ENCODE measurements around the gene C16orf95. TPM values are rescaled to one million over a fixed set of nuclear protein-coding genes. Genes with fewer than 3 reads are reported as not detected.

Gene C16orf95, protein sequence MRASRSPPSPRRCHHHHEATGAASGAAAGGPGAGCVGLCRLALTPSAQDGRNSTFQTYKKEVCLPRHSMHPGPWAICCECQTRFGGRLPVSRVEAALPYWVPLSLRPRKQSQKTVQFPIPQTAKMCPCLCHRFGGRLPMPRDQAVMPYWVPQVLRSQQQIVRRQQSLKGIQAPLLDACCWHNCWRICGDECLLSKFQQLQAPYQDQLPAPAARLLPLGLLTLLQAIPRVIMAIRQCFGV
- total RNA-seq: 10 to 100 TPM; 11.5 to 13.6 TPM

DNA sequence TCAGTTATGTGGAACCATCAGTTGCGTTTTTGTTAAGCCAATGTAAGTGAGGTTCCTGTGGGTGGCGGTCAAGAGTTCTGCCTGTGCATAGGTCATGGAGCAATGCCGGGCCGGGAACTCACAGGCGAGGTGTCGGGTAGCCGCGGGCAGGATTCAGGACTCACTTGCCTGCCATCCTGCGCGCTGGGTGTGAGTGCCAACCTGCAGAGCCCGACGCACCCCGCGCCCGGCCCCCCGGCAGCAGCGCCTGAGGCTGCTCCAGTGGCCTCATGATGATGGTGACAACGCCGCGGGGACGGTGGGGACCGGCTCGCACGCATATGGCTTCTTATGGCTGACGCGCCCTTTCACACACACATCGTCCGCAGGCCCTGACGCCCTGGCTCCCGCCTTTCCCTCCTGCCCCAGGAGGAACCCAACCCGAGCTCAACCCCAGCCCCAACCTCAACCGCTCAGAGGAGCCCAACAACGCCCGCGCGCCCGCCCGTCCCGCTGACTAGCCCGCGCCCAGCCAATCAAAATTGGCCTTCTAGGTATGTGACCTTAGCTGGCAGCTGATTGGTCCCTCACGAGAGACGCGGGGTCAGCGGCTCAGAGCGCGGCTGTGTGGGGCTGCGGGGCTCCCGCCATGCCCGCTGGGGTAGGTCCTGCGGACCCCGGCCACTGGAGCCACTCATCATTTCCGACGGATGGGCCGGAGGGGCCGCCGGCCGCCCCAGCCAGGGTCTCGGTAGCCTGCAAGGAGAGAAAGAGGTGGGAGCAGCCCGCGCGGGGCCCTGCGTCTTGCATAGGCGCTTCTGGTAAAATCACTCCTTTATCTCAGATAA lies at the start of gene C16orf95:
TSS of gene C16orf95 (minus strand) at position 470 of the 827 bp plus-strand sequence. CDS start at position 320, 150 bp downstream.
- Mint-ChIP-seq H3K4me3 (peak within 1 kb of the TSS; percentile 91), H3K27me3 (no peaks in the 10 kb centered on the region), H3K4me1 (ENCODE audit: low read depth) (peaks cover 13% of the 10 kb centered on the region), H3K27ac (peak within 1 kb of the TSS; percentile 95), H3K36me3 (ENCODE audit: low read depth) (peaks cover 15% of the 10 kb centered on the region), H3K9me3 (no peaks in the 10 kb centered on the region)
- CTCF ChIA-PET: interaction anchor here (0.8 to 2.7 kb wide), 9 partner anchors 9 to 319 kb away, joined by 3 to 14 read pairs (median 5); partner anchors contain the start of gene FBXO31
- POLR2A ChIA-PET: interaction anchor here (0.7 to 4.8 kb wide), 9 partner anchors 9 to 180 kb away, joined by 3 to 32 read pairs (median 3); partner anchors contain the start of genes FBXO31 and MAP1LC3B
- DNase-seq (peak; percentile 97), ATAC-seq (peak; percentile 91)
- intact Hi-C loops (cut with micrococcal nuclease): loop anchor here (5.0 kb wide), 1 partner anchor 75 kb away; the partner anchor contains the start of gene MAP1LC3B
- TF ChIP-seq, protein P1, sequence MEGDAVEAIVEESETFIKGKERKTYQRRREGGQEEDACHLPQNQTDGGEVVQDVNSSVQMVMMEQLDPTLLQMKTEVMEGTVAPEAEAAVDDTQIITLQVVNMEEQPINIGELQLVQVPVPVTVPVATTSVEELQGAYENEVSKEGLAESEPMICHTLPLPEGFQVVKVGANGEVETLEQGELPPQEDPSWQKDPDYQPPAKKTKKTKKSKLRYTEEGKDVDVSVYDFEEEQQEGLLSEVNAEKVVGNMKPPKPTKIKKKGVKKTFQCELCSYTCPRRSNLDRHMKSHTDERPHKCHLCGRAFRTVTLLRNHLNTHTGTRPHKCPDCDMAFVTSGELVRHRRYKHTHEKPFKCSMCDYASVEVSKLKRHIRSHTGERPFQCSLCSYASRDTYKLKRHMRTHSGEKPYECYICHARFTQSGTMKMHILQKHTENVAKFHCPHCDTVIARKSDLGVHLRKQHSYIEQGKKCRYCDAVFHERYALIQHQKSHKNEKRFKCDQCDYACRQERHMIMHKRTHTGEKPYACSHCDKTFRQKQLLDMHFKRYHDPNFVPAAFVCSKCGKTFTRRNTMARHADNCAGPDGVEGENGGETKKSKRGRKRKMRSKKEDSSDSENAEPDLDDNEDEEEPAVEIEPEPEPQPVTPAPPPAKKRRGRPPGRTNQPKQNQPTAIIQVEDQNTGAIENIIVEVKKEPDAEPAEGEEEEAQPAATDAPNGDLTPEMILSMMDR (IDR thresholded peaks at IDR 0.05): peak; percentile 71

DNA sequence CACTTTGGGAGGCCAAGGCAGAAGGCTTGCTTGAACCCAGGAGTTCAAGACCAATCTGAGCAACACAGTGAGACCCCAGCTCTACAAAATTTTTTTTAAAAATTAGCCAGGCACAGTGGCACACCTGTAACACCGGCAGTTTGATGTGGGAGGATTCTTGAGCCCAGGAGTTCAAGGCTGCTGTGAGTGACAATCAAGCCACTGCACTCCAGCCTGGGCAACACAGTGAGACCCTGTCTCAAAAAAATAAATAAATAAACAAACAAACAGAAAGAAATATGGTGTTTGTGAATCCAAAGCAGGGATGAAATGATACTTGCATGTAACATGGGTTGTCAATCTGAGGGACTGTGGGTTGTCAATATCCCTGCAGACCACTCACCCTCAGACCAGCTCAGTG lies 49.7 kb upstream of the C16orf95 start:
- Mint-ChIP-seq H3K27me3 (no peaks in the 10 kb centered on the region), H3K9me3 (no peaks in the 10 kb centered on the region), H3K4me3 (no peak overlapping the region), H3K36me3 (ENCODE audit: low read depth) (peaks cover 7% of the 10 kb centered on the region), H3K27ac (no peak overlapping the region), H3K4me1 (ENCODE audit: low read depth) (peaks cover 52% of the 10 kb centered on the region)
- POLR2A ChIA-PET: interaction anchor here (1.2 kb wide), 1 partner anchor 16 kb away, joined by 5 read pairs; the partner anchor contains the start of gene FBXO31
- ATAC-seq (no peak), DNase-seq (no peak)
- CTCF ChIA-PET: no interaction called here
- intact Hi-C loops (cut with micrococcal nuclease): no loop called here
- TF ChIP-seq, protein P1 (IDR thresholded peaks at IDR 0.05): no peak

DNA sequence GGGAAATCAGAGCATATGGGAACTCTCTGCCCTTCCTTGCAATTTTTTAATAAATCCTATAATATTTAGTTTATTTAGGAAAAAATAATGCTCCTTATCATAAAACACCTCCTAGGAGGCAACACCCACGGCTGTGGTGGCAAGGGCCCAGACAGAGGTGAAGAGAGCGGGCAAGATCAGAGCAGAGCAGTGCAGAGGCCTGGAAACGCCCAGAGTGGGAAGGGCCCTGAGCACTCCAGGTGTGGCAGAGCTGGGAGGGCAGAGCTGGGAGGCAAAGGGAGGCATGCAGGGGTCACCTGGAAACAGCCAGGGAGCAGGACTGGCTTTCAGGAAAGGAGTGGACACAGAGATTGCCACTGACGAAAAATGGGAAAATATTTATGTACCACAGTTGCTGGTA lies 49.1 kb upstream of the C16orf95 start:
- Mint-ChIP-seq H3K4me3 (no peak overlapping the region), H3K27ac (peak overlapping the region; percentile 38), H3K4me1 (ENCODE audit: low read depth) (peaks cover 46% of the 10 kb centered on the region), H3K36me3 (ENCODE audit: low read depth) (peaks cover 7% of the 10 kb centered on the region), H3K27me3 (no peaks in the 10 kb centered on the region), H3K9me3 (no peaks in the 10 kb centered on the region)
- CTCF ChIA-PET: no interaction called here
- ATAC-seq (no peak), DNase-seq (no peak)
- POLR2A ChIA-PET: interaction anchor here (1.2 kb wide), 1 partner anchor 17 kb away, joined by 5 read pairs; the partner anchor contains the start of gene FBXO31
- intact Hi-C loops (cut with micrococcal nuclease): no loop called here
- TF ChIP-seq, protein P1 (IDR thresholded peaks at IDR 0.05): no peak

DNA sequence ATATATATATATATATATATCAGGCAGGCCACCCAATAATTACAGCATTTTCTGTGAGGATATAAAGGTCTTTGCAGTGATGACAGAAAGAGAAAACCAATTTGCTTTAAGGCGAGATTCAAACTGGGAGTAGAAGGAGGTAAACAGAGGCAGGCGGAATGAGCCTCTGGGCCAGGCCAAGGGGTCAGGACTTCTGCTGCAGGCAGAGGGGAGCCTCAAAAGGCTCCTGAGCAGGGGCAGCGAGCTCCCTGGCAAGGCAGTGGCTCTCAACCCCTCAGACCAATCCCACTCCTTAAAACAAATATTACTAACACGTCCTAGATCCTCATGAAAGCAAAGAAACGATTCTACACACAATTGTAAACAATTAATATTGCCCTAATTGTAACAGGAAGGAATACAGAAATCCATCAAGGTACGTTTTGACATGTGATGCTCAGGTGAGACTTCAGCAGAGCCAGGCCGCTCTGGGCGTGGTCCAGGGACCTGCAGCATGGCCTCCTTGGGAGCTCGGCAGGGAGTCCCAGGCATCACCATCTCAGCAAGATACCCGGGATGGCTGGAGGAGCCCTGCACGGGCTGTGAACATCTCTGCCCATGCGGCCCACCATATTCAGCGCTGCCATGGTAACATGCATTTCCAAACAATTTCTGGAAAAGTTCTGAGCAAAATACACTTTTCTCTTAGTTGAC lies 48.0 kb upstream of the C16orf95 start:
- Mint-ChIP-seq H3K36me3 (ENCODE audit: low read depth) (peaks cover 10% of the 10 kb centered on the region), H3K9me3 (no peaks in the 10 kb centered on the region), H3K4me3 (no peak overlapping the region), H3K27ac (no peak overlapping the region), H3K27me3 (no peaks in the 10 kb centered on the region), H3K4me1 (ENCODE audit: low read depth) (peaks cover 44% of the 10 kb centered on the region)
- ChIA-PET CTCF (no interaction called here), POLR2A (no interaction called here)
- DNase-seq (no peak), ATAC-seq (no peak)
- intact Hi-C loops (cut with micrococcal nuclease): no loop called here
- TF ChIP-seq, protein P1 (IDR thresholded peaks at IDR 0.05): no peak
